HCT116 (cell line): ENCODE data around the gene BRINP1.

Experiments used
- CEBPB ChIP-seq: IDR thresholded peaks from 2 replicates; pipeline ENCODE4 v1.6.1; 2012; ENCODE audit warnings: low read depth
- CTCF ChIP-seq, 3 experiments: fragments of 200-600 bp in 1 of 3; sonication (generic) in 1 of 3; IDR thresholded peaks in 2 of 3; conservative IDR thresholded peaks in 1 of 3; 2 replicates each; pipeline ENCODE4 v1.5.1; 2012 to 2017; ENCODE audit warnings: low read depth in 2 of 3, low read length in 2 of 3, antibody characterized with exemption in 1 of 3, borderline replicate concordance in 1 of 3, control low read depth in 1 of 3, mild to moderate bottlenecking in 1 of 3, mixed read lengths in 1 of 3, mixed run types in 1 of 3, moderate library complexity in 1 of 3; ENCODE audit not compliant: insufficient read depth in 1 of 3
- EGR1 ChIP-seq: IDR thresholded peaks from 2 replicates; pipeline ENCODE4 v1.6.1; 2012; ENCODE audit warnings: low read depth
- EZH2 ChIP-seq: fragments of 200-600 bp; sonication (generic); IDR thresholded peaks from 2 replicates; pipeline ENCODE4 v1.6.1; 2017; ENCODE audit warnings: antibody characterized with exemption, mixed run types
- MAX ChIP-seq: IDR thresholded peaks from 2 replicates; pipeline ENCODE4 v1.6.1; 2012
- POLR2A ChIP-seq: IDR thresholded peaks from 2 replicates; pipeline ENCODE4 v1.7.0; 2011; ENCODE audit warnings: borderline replicate concordance; ENCODE audit not compliant: insufficient read depth, insufficient read length; ENCODE audit errors: extremely low read depth
- POLR2AphosphoS5 ChIP-seq: IDR thresholded peaks from 2 replicates; pipeline ENCODE4 v1.6.1; 2011; ENCODE audit warnings: mild to moderate bottlenecking, low read depth, low read length, moderate library complexity
- REST ChIP-seq: IDR thresholded peaks from 2 replicates; pipeline ENCODE4 v1.6.1; 2012; ENCODE audit warnings: low read depth
- SIN3A ChIP-seq: IDR thresholded peaks from 2 replicates; pipeline ENCODE4 v1.6.1; 2012; ENCODE audit warnings: low read depth
- TCF7L2 ChIP-seq: IDR thresholded peaks from 2 replicates; pipeline ENCODE4 v1.7.0; 2011; ENCODE audit warnings: borderline replicate concordance, inconsistent platforms; ENCODE audit not compliant: insufficient read depth, insufficient read length; ENCODE audit errors: extremely low read depth
- YY1 ChIP-seq: IDR thresholded peaks from 2 replicates; pipeline ENCODE4 v1.6.1; 2011; ENCODE audit warnings: low read length, low read depth, moderate library complexity, mild to moderate bottlenecking; ENCODE audit not compliant: insufficient replicate concordance; ENCODE audit errors: extremely low read depth
- ZBTB33 ChIP-seq: IDR thresholded peaks from 2 replicates; pipeline ENCODE4 v1.6.1; 2011; ENCODE audit warnings: mild to moderate bottlenecking, low read length, moderate library complexity; ENCODE audit not compliant: insufficient replicate concordance; ENCODE audit errors: extremely low read depth
- ZFX ChIP-seq: fragments of 450-650 bp; IDR thresholded peaks from 2 replicates; pipeline ENCODE4 v1.6.1; 2017
- ZNF274 ChIP-seq: fragments of 200-500 bp; sonication (Bioruptor generic); IDR thresholded peaks from 2 replicates; pipeline ENCODE4 v1.6.1; 2014; ENCODE audit warnings: mild to moderate bottlenecking, low read depth, low read length, inconsistent platforms

- no peak for TF ChIP-seq ZFX
- no peak for TF ChIP-seq EGR1
- no peak for TF ChIP-seq SIN3A
- no peak for TF ChIP-seq CTCF (IDR thresholded peaks at IDR 0.05 in 2 of 3, conservative IDR thresholded peaks at IDR 0.05 in 1 of 3; ENCODE audit: borderline replicate concordance in 1 of 3, insufficient read depth in 1 of 3, low read depth in 2 of 3, low read length in 2 of 3)
- TF ChIP-seq EZH2 = no peak
- TF ChIP-seq MAX = no peak
- TF ChIP-seq ZBTB33 = no peak
- no peak for TF ChIP-seq POLR2AphosphoS5
- no peak for TF ChIP-seq POLR2A
- no peak for TF ChIP-seq TCF7L2
- TF ChIP-seq CEBPB = no peak
- no peak for TF ChIP-seq ZNF274
- no peak for TF ChIP-seq YY1
- TF ChIP-seq REST = no peak
These were observed 220.4 kb downstream of the BRINP1 start for GRCh38 chr9:119148855-119149254.
